ENCODE measurements around the gene TRIM22. TPM values are rescaled to one million over a fixed set of nuclear protein-coding genes. Genes with fewer than 3 reads are reported as not detected.
A peak's percentile ranks its signal among the peaks of the same experiment; 100 is the strongest.

TRIM22 gene
- polyA plus RNA-seq, 1 experiment, result 58.2 TPM

DNA sequence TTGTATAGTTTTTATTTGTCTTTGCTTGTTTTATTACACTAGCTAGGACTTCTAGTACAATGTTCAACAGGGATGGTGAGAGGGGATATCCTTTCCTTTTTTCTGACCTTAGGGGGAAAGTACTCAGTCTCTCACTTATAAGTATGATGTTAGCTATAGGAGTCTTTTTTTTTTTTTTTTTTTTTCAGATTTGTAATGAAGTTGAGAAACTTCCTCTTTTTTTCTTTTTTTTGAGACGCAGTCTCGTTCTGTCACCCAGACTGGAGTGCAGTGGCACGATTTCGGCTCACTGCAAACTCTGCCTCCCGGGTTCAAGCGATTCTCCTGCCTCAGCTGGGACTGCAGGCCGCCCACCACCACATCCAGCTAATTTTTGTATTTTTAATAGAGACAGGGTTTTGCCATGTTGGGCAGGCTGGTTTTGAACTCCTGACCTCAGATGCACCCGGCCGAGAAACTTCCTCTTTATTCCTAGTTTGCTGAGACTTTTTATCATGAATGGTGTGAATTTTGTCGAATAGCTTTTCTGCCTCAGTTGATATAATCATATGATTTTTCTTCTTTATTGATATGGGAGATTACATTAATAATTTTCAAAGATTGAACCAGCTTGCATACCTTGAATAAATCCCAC is 10.9 kb downstream of the TRIM22 start:
- CTCF ChIA-PET, result no interaction called here
- peaks cover 5% of the 10 kb centered on the region for H3K36me3 ChIP-seq (ENCODE audit: control insufficient read depth, insufficient read depth, low read length)

GRCh38 chr11:5701055-5701577 is 11.5 kb downstream of the TRIM22 start:
- TF ChIP-seq, protein P1, sequence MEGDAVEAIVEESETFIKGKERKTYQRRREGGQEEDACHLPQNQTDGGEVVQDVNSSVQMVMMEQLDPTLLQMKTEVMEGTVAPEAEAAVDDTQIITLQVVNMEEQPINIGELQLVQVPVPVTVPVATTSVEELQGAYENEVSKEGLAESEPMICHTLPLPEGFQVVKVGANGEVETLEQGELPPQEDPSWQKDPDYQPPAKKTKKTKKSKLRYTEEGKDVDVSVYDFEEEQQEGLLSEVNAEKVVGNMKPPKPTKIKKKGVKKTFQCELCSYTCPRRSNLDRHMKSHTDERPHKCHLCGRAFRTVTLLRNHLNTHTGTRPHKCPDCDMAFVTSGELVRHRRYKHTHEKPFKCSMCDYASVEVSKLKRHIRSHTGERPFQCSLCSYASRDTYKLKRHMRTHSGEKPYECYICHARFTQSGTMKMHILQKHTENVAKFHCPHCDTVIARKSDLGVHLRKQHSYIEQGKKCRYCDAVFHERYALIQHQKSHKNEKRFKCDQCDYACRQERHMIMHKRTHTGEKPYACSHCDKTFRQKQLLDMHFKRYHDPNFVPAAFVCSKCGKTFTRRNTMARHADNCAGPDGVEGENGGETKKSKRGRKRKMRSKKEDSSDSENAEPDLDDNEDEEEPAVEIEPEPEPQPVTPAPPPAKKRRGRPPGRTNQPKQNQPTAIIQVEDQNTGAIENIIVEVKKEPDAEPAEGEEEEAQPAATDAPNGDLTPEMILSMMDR (IDR thresholded peaks at IDR 0.05; ENCODE audit: insufficient read depth, low read depth, low read length), result no peak
- ChIA-PET POLR2A (no interaction called here), CTCF (no interaction called here)
- no peak for DNase-seq (ENCODE audit: low read depth)
- H3K27me3 ChIP-seq (ENCODE audit: control insufficient read depth, insufficient read depth, low read length), result no peaks in the 10 kb centered on the region
- H3K4me3 ChIP-seq (ENCODE audit: low read depth, low read length), result no peak overlapping the region
- peaks cover 3% of the 10 kb centered on the region for H3K36me3 ChIP-seq (ENCODE audit: control insufficient read depth, insufficient read depth, low read length)

More for the DNA sequence above, 10.9 kb downstream of the TRIM22 start:
- Histone ChIP-seq H3K27me3 (ENCODE audit: control insufficient read depth, insufficient read depth, low read length) (no peaks in the 10 kb centered on the region), H3K4me3 (ENCODE audit: low read depth, low read length) (no peak overlapping the region)
- no peak for DNase-seq (ENCODE audit: low read depth)
- TF ChIP-seq, protein P1 (IDR thresholded peaks at IDR 0.05; ENCODE audit: insufficient read depth, low read depth, low read length), result no peak
- POLR2A ChIA-PET, result no interaction called here

GRCh38 chr11:5703741-5704536 is 14.3 kb downstream of the TRIM22 start:
- Histone ChIP-seq H3K4me3 (ENCODE audit: low read depth, low read length) (no peak overlapping the region), H3K36me3 (ENCODE audit: control insufficient read depth, insufficient read depth, low read length) (peaks cover 7% of the 10 kb centered on the region), H3K27me3 (ENCODE audit: control insufficient read depth, insufficient read depth, low read length) (no peaks in the 10 kb centered on the region)
- DNase-seq (ENCODE audit: low read depth), result no peak
- ChIA-PET POLR2A (no interaction called here), CTCF (interaction anchor here (1.5 kb wide), 1 partner anchor 9 kb away, joined by 3 read pairs; no protein-coding TSS in a partner anchor)
- TF ChIP-seq, protein P1 (IDR thresholded peaks at IDR 0.05; ENCODE audit: insufficient read depth, low read depth, low read length), result no peak

GRCh38 chr11:5705688-5706087 is 16.1 kb downstream of the TRIM22 start:
- no peak overlapping the region for H3K4me3 ChIP-seq (ENCODE audit: low read depth, low read length)
- DNase-seq (ENCODE audit: low read depth), result no peak
- ChIA-PET CTCF (no interaction called here), POLR2A (no interaction called here)
- peaks cover 9% of the 10 kb centered on the region for H3K36me3 ChIP-seq (ENCODE audit: control insufficient read depth, insufficient read depth, low read length)
- H3K27me3 ChIP-seq (ENCODE audit: control insufficient read depth, insufficient read depth, low read length), result no peaks in the 10 kb centered on the region
- TF ChIP-seq, protein P1 (IDR thresholded peaks at IDR 0.05; ENCODE audit: insufficient read depth, low read depth, low read length), result no peak

- POLR2A ChIA-PET, result no interaction called here
- CTCF ChIA-PET, result no interaction called here
- Histone ChIP-seq H3K27me3 (ENCODE audit: control insufficient read depth, insufficient read depth, low read length) (no peaks in the 10 kb centered on the region), H3K36me3 (ENCODE audit: control insufficient read depth, insufficient read depth, low read length) (peaks cover 6% of the 10 kb centered on the region), H3K4me3 (ENCODE audit: low read depth, low read length) (no peak overlapping the region)
- no peak for DNase-seq (ENCODE audit: low read depth)
- TF ChIP-seq, protein P1 (IDR thresholded peaks at IDR 0.05; ENCODE audit: insufficient read depth, low read depth, low read length), result peak; percentile 33; the same call in 1 of the 2 replicates
These were observed 22.9 kb downstream of the TRIM22 start for GRCh38 chr11:5712507-5712906.
